ENCODE results near the gene TXLNB. TPM values are rescaled to one million over a fixed set of nuclear protein-coding genes. Genes with fewer than 3 reads are reported as not detected.

Gene TXLNB
- total RNA-seq, 1 experiment from 2014 or later, result 0.22 TPM

DNA sequence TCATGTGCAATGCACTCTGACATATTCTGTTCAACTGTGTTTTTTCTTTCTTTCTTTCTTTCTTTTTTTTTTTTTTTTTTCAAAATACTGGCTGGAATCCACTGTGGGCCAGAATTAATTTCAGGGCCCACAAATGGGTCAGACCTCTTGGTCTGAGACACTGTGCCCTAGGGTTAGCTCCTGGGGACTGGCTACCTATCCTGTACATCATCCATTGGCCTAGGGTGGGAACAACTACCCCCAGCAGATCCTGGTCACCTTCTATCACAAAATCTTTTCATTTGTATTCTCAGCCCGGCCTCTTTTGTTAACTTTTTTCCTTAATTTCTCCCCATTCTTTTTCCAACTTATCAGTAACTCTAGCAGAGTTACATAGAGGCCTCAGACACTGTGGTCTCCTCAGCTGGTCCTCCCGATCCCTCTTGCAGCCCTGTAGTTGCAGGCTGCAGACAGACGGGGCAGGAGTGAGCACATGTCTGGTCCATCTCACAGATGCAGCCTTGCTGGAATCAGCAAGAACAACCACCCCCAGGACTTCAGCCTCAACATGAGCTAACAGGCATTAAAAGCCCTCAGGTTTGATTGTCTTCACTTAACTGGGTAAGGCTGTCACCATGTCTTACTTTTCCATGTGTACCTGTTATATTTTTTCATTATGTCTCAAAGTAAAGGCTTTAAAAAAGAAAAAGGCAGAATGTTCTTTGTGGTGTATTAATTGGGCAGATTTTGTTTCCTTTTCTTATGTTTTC, 41.3 kb downstream of the TXLNB start:
- H3K4me3 ChIP-seq (ENCODE audit: low read length), result no peak overlapping the region
- H3K9ac ChIP-seq (ENCODE audit: low read length), result no peak overlapping the region
- H3K4me2 ChIP-seq (ENCODE audit: low read length), result no peak overlapping the region
- peak; percentile 55; the same call in 1 of the 2 replicates for ATAC-seq
- no peaks in the 10 kb centered on the region for H4K20me1 ChIP-seq (ENCODE audit: low read length)
- H3K9me2 ChIP-seq (replicated peaks; ENCODE audit: low read length), result no peaks in the 10 kb centered on the region
- H3K4me1 ChIP-seq (ENCODE audit: insufficient read depth, low read length), result no peaks in the 10 kb centered on the region
- intact Hi-C loops (cut with micrococcal nuclease), result no loop called here
- peak; percentile 55 for DNase-seq
- no peak overlapping the region for H2AFZ ChIP-seq (ENCODE audit: low read length)
- no peak overlapping the region for H3K27ac ChIP-seq (ENCODE audit: low read length)
- no peaks in the 10 kb centered on the region for H3K9me3 ChIP-seq (ENCODE audit: low read length)
- no peaks in the 10 kb centered on the region for H3K27me3 ChIP-seq (ENCODE audit: low read length)
- no peaks in the 10 kb centered on the region for H3F3A ChIP-seq (ENCODE audit: low read length, unreplicated experiment)
- BruUV-seq (replicated peaks), result no TSS peak
- no peaks in the 10 kb centered on the region for H3K79me2 ChIP-seq (ENCODE audit: low read length)
- POLR2A ChIA-PET (ENCODE audit: unreplicated experiment), result no interaction called here
- CTCF ChIA-PET, result interaction anchor here (0.6 kb wide), 1 partner anchor 52 kb away, joined by 7 read pairs; no protein-coding TSS in a partner anchor
- TF ChIP-seq, protein P1, sequence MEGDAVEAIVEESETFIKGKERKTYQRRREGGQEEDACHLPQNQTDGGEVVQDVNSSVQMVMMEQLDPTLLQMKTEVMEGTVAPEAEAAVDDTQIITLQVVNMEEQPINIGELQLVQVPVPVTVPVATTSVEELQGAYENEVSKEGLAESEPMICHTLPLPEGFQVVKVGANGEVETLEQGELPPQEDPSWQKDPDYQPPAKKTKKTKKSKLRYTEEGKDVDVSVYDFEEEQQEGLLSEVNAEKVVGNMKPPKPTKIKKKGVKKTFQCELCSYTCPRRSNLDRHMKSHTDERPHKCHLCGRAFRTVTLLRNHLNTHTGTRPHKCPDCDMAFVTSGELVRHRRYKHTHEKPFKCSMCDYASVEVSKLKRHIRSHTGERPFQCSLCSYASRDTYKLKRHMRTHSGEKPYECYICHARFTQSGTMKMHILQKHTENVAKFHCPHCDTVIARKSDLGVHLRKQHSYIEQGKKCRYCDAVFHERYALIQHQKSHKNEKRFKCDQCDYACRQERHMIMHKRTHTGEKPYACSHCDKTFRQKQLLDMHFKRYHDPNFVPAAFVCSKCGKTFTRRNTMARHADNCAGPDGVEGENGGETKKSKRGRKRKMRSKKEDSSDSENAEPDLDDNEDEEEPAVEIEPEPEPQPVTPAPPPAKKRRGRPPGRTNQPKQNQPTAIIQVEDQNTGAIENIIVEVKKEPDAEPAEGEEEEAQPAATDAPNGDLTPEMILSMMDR (conservative IDR thresholded peaks at IDR 0.05; ENCODE audit: low read depth, low read length), result peak; percentile 60
- TF ChIP-seq EZH2phosphoT487 (IDR thresholded peaks at IDR 0.05; ENCODE audit: borderline replicate concordance, low read length), result no peak
- TF ChIP-seq EZH2 (IDR thresholded peaks at IDR 0.05; ENCODE audit: low read length, unreplicated experiment), result no peak
- no peaks in the 10 kb centered on the region for H3K36me3 ChIP-seq (ENCODE audit: low read depth, low read length)

DNA sequence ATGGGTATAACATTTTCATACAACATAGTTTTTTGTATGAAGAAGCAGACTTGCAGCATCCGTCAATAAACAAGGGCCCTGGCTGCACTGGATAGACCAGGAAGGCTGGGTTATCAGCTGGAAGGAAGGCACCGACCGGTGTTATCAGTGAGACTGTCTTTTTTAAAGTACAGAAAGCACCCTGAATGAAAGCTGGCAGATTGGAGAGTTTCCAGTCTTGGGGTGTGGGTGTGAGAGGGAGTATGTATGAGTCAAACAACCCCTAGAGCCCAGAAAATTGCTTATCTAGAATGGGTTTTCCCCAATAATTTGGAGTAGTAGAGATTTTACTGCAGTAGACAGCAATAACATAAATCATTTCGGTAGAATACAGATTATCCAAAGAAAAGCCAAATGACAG, 42.4 kb downstream of the TXLNB start:
- POLR2A ChIA-PET (ENCODE audit: unreplicated experiment), result no interaction called here
- BruUV-seq (replicated peaks), result no TSS peak
- no peak overlapping the region for H3K4me3 ChIP-seq (ENCODE audit: low read length)

DNA sequence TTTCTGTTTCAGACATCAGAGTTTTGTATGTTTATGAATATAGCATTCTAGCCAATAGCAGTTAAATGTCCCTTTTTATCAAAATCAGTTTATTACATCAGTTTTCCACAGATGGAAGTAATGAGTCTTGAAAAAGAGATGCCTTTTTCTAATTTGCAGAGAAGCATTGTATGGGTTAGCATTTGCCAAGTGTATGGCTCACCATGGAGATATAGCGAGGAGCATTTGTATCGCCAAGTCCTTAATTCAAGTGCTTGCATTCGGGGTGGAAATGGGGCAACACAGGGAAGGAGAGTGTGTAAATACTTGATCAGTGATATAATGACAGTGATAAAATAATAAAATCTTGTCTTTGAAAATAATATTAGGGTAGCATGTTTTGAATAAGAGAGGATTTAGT, 42.9 kb downstream of the TXLNB start:
- H3K4me2 ChIP-seq (ENCODE audit: low read length), result no peak overlapping the region
- no TSS peak for BruUV-seq (replicated peaks)
- H3K4me3 ChIP-seq (ENCODE audit: low read length), result no peak overlapping the region
- ATAC-seq (no peak), DNase-seq (no peak)
- H3K9me2 ChIP-seq (replicated peaks; ENCODE audit: low read length), result no peaks in the 10 kb centered on the region
- no peak overlapping the region for H3K9ac ChIP-seq (ENCODE audit: low read length)
- no peaks in the 10 kb centered on the region for H3K27me3 ChIP-seq (ENCODE audit: low read length)
- no peaks in the 10 kb centered on the region for H3K36me3 ChIP-seq (ENCODE audit: low read depth, low read length)
- H3K79me2 ChIP-seq (ENCODE audit: low read length), result no peaks in the 10 kb centered on the region
- no peaks in the 10 kb centered on the region for H3F3A ChIP-seq (ENCODE audit: low read length, unreplicated experiment)
- no peak overlapping the region for H2AFZ ChIP-seq (ENCODE audit: low read length)
- TF ChIP-seq EZH2phosphoT487 (IDR thresholded peaks at IDR 0.05; ENCODE audit: borderline replicate concordance, low read length) (no peak), EZH2 (IDR thresholded peaks at IDR 0.05; ENCODE audit: low read length, unreplicated experiment) (no peak)
- CTCF ChIA-PET, result no interaction called here
- no peaks in the 10 kb centered on the region for H3K4me1 ChIP-seq (ENCODE audit: insufficient read depth, low read length)
- H3K27ac ChIP-seq (ENCODE audit: low read length), result no peak overlapping the region
- POLR2A ChIA-PET (ENCODE audit: unreplicated experiment), result no interaction called here
- intact Hi-C loops (cut with micrococcal nuclease), result no loop called here
- no peaks in the 10 kb centered on the region for H4K20me1 ChIP-seq (ENCODE audit: low read length)
- H3K9me3 ChIP-seq (ENCODE audit: low read length), result no peaks in the 10 kb centered on the region

More for the DNA sequence above, 42.4 kb downstream of the TXLNB start:
- DNase-seq, result no peak
- Histone ChIP-seq H4K20me1 (ENCODE audit: low read length) (no peaks in the 10 kb centered on the region), H3K4me1 (ENCODE audit: insufficient read depth, low read length) (no peaks in the 10 kb centered on the region), H3K9me2 (replicated peaks; ENCODE audit: low read length) (no peaks in the 10 kb centered on the region), H2AFZ (ENCODE audit: low read length) (no peak overlapping the region), H3F3A (ENCODE audit: low read length, unreplicated experiment) (no peaks in the 10 kb centered on the region), H3K36me3 (ENCODE audit: low read depth, low read length) (no peaks in the 10 kb centered on the region), H3K4me2 (ENCODE audit: low read length) (no peak overlapping the region), H3K27me3 (ENCODE audit: low read length) (no peaks in the 10 kb centered on the region), H3K9ac (ENCODE audit: low read length) (no peak overlapping the region), H3K27ac (ENCODE audit: low read length) (no peak overlapping the region), H3K79me2 (ENCODE audit: low read length) (no peaks in the 10 kb centered on the region), H3K9me3 (ENCODE audit: low read length) (no peaks in the 10 kb centered on the region)
- TF ChIP-seq, protein P1 (conservative IDR thresholded peaks at IDR 0.05; ENCODE audit: low read depth, low read length), result no peak
- CTCF ChIA-PET, result no interaction called here
- no peak for ATAC-seq
- intact Hi-C loops (cut with micrococcal nuclease), result no loop called here

All from PC-3 (cell line).